Measurements from ENCODE around the gene CADPS2.

Gene CADPS2

DNA sequence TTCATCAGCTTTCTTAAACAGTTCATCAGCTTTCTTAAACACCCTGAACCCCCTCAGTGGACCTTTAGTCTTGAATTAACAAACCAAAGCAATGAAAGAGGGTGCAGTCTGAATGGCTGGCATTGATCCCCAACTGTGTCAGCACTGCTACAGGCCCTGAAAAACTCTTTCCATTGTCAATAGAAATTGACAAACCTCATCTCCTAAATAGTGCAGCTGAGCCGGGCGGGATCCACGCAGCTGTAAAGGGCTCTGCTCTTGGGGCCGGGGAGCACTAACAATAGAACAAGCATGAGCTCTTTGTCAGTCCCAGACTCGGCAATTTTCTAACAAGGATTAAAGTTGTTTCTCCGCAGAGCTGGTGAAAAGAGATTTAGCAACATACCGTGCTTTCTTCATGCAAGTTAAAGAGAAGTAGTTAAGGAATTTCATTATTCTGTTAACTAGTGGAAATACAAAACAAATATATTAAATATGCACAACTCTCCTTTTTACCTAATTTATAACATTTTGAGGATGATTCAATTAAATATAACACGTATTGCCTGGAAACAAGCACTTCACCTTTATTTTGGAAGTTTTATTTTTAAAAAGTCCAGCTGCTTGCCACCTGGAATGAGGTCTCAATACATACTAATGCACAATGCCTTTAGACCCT lies 557.0 kb downstream of the CADPS2 start:
- no peak for TF ChIP-seq CTCF (conservative IDR thresholded peaks at IDR 0.05; ENCODE audit: low read depth, low read length)
- no peak for DNase-seq (ENCODE audit: low read depth)
- no peak overlapping the region for H3K4me3 ChIP-seq (ENCODE audit: low read depth, low read length)

- TF ChIP-seq CTCF (conservative IDR thresholded peaks at IDR 0.05; ENCODE audit: low read depth, low read length), result no peak
- no peak for DNase-seq (ENCODE audit: low read depth)
- no peak overlapping the region for H3K4me3 ChIP-seq (ENCODE audit: low read depth, low read length)
Observed at GRCh38 chr7:122327969-122328368, 558.3 kb downstream of the CADPS2 start.

- H3K4me3 ChIP-seq (ENCODE audit: low read depth, low read length), result no peak overlapping the region
- no peak for TF ChIP-seq CTCF (conservative IDR thresholded peaks at IDR 0.05; ENCODE audit: low read depth, low read length)
Observed at GRCh38 chr7:122316467-122317388, 569.5 kb downstream of the CADPS2 start.

DNA sequence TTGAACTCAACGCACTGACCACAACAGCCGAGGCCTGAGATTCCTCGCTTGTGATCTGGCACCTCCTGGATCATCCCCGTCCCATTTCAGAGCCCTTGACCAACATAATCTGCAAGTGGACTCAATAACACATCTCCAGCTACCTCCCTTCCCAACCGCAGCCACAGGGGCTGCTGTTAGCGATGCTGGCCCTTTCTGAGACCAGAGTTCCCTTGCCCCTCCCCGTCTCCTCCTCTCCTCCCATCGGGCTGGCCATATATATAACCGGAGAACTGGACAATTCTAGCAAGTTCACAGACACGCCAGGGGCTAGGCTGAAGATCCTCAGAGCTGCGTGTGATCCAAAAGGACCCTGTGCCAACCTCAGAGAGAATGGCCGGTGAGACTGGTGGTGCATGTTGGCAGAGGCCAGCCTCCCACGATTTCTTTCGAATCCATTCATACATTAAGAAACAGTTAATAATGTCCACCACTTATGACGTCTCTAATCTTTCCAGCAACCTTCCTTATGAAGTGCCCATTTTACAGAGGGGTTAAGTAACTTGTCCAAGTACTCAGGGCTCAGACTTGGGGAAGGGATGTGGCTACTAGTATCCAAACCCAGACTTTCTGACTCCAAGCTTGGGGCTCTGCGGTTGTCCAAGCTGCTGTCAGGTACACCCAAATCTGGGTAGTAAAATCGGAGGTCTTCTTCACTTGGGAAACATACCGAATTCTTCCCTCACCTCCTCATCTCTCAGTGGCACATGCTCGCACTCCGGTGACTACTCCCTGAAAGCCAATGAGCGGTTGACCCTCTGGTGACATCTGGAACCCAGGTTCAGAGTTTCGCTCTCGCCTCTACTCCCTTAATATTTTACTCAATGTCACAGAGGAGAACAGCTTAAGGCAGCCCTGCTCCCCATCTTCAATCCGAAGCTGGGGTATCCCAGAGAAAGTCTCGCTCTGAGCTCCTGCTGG lies 570.5 kb downstream of the CADPS2 start:
- no peak overlapping the region for H3K4me3 ChIP-seq (ENCODE audit: low read depth, low read length)
- no peak for DNase-seq (ENCODE audit: low read depth)
- TF ChIP-seq CTCF (conservative IDR thresholded peaks at IDR 0.05; ENCODE audit: low read depth, low read length), result no peak

More at GRCh38 chr7:122316467-122317388, 569.5 kb downstream of the CADPS2 start:
- no peak for DNase-seq (ENCODE audit: low read depth)

DNA sequence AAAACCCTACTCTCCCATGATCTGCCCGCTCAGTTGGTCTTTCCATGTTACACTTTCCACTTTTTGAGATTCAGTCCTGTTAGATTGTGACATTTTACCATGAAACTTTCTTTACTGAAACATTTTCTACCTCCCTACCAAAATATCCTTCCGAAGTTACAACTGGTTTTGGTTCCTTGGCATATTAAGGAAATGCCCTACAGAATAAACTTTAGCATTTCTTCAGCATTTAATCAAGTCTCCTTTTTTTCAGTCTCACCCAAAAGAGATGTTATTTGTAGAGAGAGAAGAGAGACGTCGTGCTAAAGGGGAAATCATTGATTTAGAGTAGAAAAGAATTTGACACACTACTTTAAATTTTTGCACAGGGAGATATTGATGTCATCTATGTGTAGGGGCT lies 572.0 kb downstream of the CADPS2 start:
- DNase-seq (ENCODE audit: low read depth), result no peak
- H3K4me3 ChIP-seq (ENCODE audit: low read depth, low read length), result no peak overlapping the region
- no peak for TF ChIP-seq CTCF (conservative IDR thresholded peaks at IDR 0.05; ENCODE audit: low read depth, low read length)

DNA sequence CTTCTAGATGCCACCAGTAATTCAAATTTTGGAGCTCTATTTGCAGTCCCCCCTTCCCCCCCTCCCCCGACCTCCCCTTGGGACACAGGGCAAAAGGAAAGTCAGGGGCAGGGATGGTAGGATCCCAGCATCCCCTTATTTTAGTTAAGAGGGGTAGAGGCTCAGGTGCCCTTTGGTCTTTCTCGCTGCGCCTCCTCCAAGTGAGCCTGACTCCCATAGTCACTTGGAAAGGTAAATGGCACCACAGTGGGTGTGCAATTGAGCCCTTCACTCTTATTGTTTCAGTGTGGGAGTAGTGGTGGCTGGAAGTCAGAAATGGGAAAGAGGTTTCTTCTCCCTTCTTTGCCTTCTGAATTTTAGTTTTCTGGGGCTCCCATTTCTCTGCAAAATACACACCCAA lies 573.5 kb downstream of the CADPS2 start:
- DNase-seq (ENCODE audit: low read depth), result no peak
- no peak overlapping the region for H3K4me3 ChIP-seq (ENCODE audit: low read depth, low read length)
- TF ChIP-seq CTCF (conservative IDR thresholded peaks at IDR 0.05; ENCODE audit: low read depth, low read length), result no peak
